ENCODE results near the gene IRX1.

The IRX1 gene

DNA sequence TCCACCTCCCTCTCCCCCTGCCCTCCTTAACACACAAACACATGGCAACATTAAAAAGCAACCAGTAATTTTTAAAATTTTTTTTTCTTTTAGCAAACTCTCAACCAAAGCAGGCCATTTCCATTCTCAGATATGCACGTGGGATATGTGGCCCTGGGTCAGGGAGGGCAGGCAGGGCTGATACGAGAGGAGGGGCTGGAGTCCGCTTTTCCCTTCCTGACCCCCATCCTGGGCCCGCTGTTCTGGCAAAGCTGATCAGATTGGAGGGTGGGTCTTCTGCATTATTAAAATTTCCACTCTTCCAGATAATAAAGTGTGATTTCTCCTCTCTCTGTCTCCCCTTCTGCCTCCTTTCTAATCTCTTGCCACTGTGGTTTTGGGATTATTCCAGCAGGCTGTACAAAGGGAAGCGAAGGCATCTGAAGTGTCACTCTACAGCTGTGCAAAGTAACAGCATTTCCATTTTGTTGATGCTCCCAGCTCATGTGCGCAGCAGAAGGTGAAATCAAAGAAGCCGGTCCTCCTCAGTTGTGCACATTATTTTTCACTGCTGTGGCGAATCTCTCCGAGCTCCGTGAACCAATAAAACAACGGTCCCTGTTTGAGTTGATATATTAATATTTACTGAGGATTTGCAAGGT lies 12.0 kb downstream of the IRX1 start:
- no peak overlapping the region for H3K27ac ChIP-seq (ENCODE audit: low read depth, low read length)
- no CpG with 5 or more reads among the region's 11 CpGs for WGBS (ENCODE audit: extremely low coverage, insufficient coverage, insufficient read length)
- H2AK5ac ChIP-seq (ENCODE audit: low read length), result no peak overlapping the region

DNA sequence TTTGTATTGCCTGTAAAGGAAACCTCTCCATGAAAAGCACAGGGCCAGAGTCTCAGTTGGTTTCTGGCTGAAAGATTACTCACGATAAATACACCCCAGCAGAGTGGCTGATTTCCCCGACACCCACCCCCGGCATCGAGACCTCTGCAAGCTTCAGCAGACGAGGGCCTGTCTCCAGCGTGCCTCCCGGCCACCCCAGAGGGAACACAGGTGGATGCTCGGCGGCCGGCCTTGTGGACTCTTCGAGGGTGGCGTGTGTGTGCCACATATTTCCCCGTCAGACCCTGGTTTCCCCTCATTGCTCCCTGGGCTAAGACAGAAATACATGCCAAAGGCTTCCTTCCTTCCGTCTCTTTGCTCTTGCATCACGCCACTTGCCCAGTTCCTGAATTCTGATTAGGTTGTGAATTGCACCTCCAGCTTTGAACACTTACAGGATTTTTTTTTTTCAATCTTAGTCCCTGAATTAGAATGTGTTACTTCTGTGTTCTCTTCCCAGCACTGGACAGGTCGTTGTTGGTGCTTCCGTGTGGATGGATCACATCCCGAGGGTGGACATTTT lies 13.6 kb downstream of the IRX1 start:
- H3K9ac ChIP-seq (ENCODE audit: low read length), result no peak overlapping the region
- H3K4me1 ChIP-seq (ENCODE audit: control insufficient read depth in 1 of 2, insufficient read depth in 2 of 2, low read length in 2 of 2), result peaks cover 2 to 4% of the 10 kb centered on the region in 2 experiments
- no peak overlapping the region for H2AFZ ChIP-seq (ENCODE audit: insufficient read depth, low read length, poor library complexity)
- H3K79me2 ChIP-seq (ENCODE audit: control insufficient read depth, insufficient read depth, low read length, poor library complexity), result no peaks in the 10 kb centered on the region
- H2BK12ac ChIP-seq (ENCODE audit: low read length), result no peak overlapping the region
- no peak overlapping the region for H4K12ac ChIP-seq (ENCODE audit: low read depth, low read length)
- H2AK5ac ChIP-seq (ENCODE audit: low read length), result no peak overlapping the region
- H4K8ac ChIP-seq (ENCODE audit: low read depth, low read length), result no peak overlapping the region
- H3K27ac ChIP-seq (ENCODE audit: low read depth, low read length), result no peak overlapping the region
- H3K4ac ChIP-seq (ENCODE audit: low read depth, low read length), result no peak overlapping the region
- H3K36me3 ChIP-seq (ENCODE audit: control insufficient read depth in 1 of 2, insufficient read depth in 2 of 2, low read length in 2 of 2), result no peaks in the 10 kb centered on the region
- H3K18ac ChIP-seq (ENCODE audit: low read length), result no peak overlapping the region
- H4K91ac ChIP-seq (ENCODE audit: low read depth, low read length), result no peak overlapping the region
- no peak for DNase-seq
- no peak overlapping the region for H3K23ac ChIP-seq (ENCODE audit: low read length)
- H3K79me1 ChIP-seq (ENCODE audit: low read length), result no peaks in the 10 kb centered on the region
- H3K9me3 ChIP-seq (ENCODE audit: insufficient read depth, low read depth, low read length), result peaks cover 4% of the 10 kb centered on the region
- no peak overlapping the region for H3K4me3 ChIP-seq (ENCODE audit: low read depth, low read length)
- H2BK120ac ChIP-seq (ENCODE audit: insufficient read depth, low read length, poor library complexity), result no peak overlapping the region
- no peak overlapping the region for H3K14ac ChIP-seq (ENCODE audit: low read length)
- no CpG with 5 or more reads among the region's 18 CpGs for WGBS (ENCODE audit: extremely low coverage, insufficient coverage, insufficient read length)
- H3K27me3 ChIP-seq (ENCODE audit: insufficient read depth, low read length), result peaks cover 22% of the 10 kb centered on the region
- no peak overlapping the region for H3K4me2 ChIP-seq (ENCODE audit: low read length)
- no peak overlapping the region for H2BK5ac ChIP-seq (ENCODE audit: low read depth, low read length, poor library complexity)

More for the DNA sequence above, 12.0 kb downstream of the IRX1 start:
- Histone ChIP-seq H3K18ac (ENCODE audit: low read length) (no peak overlapping the region), H4K12ac (ENCODE audit: low read depth, low read length) (no peak overlapping the region), H3K9ac (ENCODE audit: low read length) (no peak overlapping the region), H3K79me2 (ENCODE audit: control insufficient read depth, insufficient read depth, low read length, poor library complexity) (no peaks in the 10 kb centered on the region), H4K8ac (ENCODE audit: low read depth, low read length) (no peak overlapping the region), H3K23ac (ENCODE audit: low read length) (no peak overlapping the region), H2BK12ac (ENCODE audit: low read length) (no peak overlapping the region), H3K4ac (ENCODE audit: low read depth, low read length) (no peak overlapping the region), H3K14ac (ENCODE audit: low read length) (no peak overlapping the region), H2BK5ac (ENCODE audit: low read depth, low read length, poor library complexity) (no peak overlapping the region), H3K36me3 (ENCODE audit: control insufficient read depth in 1 of 2, insufficient read depth in 2 of 2, low read length in 2 of 2) (no peaks in the 10 kb centered on the region), H3K4me1 (ENCODE audit: control insufficient read depth in 1 of 2, insufficient read depth in 2 of 2, low read length in 2 of 2) (peaks cover 3 to 4% of the 10 kb centered on the region in 2 experiments), H4K91ac (ENCODE audit: low read depth, low read length) (no peak overlapping the region), H3K9me3 (ENCODE audit: insufficient read depth, low read depth, low read length) (peaks cover 2% of the 10 kb centered on the region), H3K4me2 (ENCODE audit: low read length) (no peak overlapping the region), H3K79me1 (ENCODE audit: low read length) (no peaks in the 10 kb centered on the region), H2AFZ (ENCODE audit: insufficient read depth, low read length, poor library complexity) (no peak overlapping the region), H3K4me3 (ENCODE audit: low read depth, low read length) (no peak overlapping the region), H3K27me3 (ENCODE audit: insufficient read depth, low read length) (peaks cover 34% of the 10 kb centered on the region), H2BK120ac (ENCODE audit: insufficient read depth, low read length, poor library complexity) (no peak overlapping the region)
- no peak for DNase-seq

DNA sequence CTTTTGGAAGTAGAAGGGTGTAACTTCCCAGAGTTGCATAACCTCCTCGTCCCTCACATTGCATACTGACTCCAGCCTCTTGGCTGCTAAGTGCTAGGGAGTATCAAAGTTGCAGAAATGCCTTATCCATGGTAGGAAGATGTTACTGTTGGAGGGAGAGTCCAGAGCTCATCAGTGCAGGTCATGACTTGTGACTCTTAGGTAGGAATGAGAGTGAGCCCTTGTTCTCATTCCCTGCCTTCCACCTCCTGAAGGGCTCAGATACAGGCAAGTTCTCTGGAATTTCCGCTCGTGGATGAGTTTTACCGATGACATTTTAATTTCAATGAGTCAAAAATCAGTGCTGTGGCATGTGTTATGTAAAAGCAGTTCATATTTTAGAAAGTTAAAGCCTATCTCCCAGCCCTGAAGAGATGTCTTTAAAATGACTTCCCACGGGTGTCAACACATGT lies 17.0 kb downstream of the IRX1 start:
- DNase-seq, result no peak
- no peaks in the 10 kb centered on the region for H3K36me3 ChIP-seq (ENCODE audit: control insufficient read depth in 1 of 2, insufficient read depth in 2 of 2, low read length in 2 of 2)
- no peak overlapping the region for H3K4me3 ChIP-seq (ENCODE audit: low read depth, low read length)
- H3K79me1 ChIP-seq (ENCODE audit: low read length), result no peaks in the 10 kb centered on the region
- peaks cover 4% of the 10 kb centered on the region for H3K9me3 ChIP-seq (ENCODE audit: insufficient read depth, low read depth, low read length)
- no peak overlapping the region for H3K14ac ChIP-seq (ENCODE audit: low read length)
- no peak overlapping the region for H2BK5ac ChIP-seq (ENCODE audit: low read depth, low read length, poor library complexity)
- no peak overlapping the region for H2BK12ac ChIP-seq (ENCODE audit: low read length)
- H3K4ac ChIP-seq (ENCODE audit: low read depth, low read length), result no peak overlapping the region
- no peak overlapping the region for H4K91ac ChIP-seq (ENCODE audit: low read depth, low read length)
- no peak overlapping the region for H2AFZ ChIP-seq (ENCODE audit: insufficient read depth, low read length, poor library complexity)
- H3K27ac ChIP-seq (ENCODE audit: low read depth, low read length), result no peak overlapping the region
- no peak overlapping the region for H3K4me2 ChIP-seq (ENCODE audit: low read length)
- H3K23ac ChIP-seq (ENCODE audit: low read length), result no peak overlapping the region
- H3K4me1 ChIP-seq (ENCODE audit: control insufficient read depth in 1 of 2, insufficient read depth in 2 of 2, low read length in 2 of 2), result no peaks in the 10 kb centered on the region
- no CpG with 5 or more reads among the region's 5 CpGs for WGBS (ENCODE audit: extremely low coverage, insufficient coverage, insufficient read length)
- no peak overlapping the region for H4K12ac ChIP-seq (ENCODE audit: low read depth, low read length)
- no peak overlapping the region for H3K9ac ChIP-seq (ENCODE audit: low read length)
- no peak overlapping the region for H3K18ac ChIP-seq (ENCODE audit: low read length)
- H2AK5ac ChIP-seq (ENCODE audit: low read length), result no peak overlapping the region
- no peaks in the 10 kb centered on the region for H3K79me2 ChIP-seq (ENCODE audit: control insufficient read depth, insufficient read depth, low read length, poor library complexity)
- H3K27me3 ChIP-seq (ENCODE audit: insufficient read depth, low read length), result no peaks in the 10 kb centered on the region
- H4K8ac ChIP-seq (ENCODE audit: low read depth, low read length), result no peak overlapping the region
- no peak overlapping the region for H2BK120ac ChIP-seq (ENCODE audit: insufficient read depth, low read length, poor library complexity)

DNA sequence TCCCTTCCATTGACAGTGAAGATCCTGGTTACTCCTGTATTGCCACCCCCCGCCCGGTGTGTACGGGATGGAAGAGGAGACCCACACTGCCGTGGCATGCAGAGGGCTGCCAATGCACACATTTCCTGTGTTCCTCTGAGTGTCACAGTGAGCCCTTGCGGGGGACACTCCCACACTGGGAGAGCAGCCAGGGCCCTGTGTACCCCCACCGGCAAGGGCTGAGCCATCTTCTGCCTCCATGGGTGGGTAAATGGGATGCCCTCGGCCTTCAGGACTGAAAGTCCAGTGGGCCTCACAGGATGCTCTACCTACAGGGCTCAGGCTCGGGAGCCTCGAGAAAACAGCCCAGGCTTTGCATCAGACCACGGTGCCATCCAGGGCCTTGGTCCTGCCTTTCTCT lies 18.1 kb downstream of the IRX1 start:
- no peak for DNase-seq
- Histone ChIP-seq H4K12ac (ENCODE audit: low read depth, low read length) (no peak overlapping the region), H3K14ac (ENCODE audit: low read length) (no peak overlapping the region), H2BK120ac (ENCODE audit: insufficient read depth, low read length, poor library complexity) (no peak overlapping the region), H3K9ac (ENCODE audit: low read length) (no peak overlapping the region), H3K27me3 (ENCODE audit: insufficient read depth, low read length) (no peaks in the 10 kb centered on the region), H2AK5ac (ENCODE audit: low read length) (no peak overlapping the region), H3K79me1 (ENCODE audit: low read length) (no peaks in the 10 kb centered on the region), H3K4me3 (ENCODE audit: low read depth, low read length) (no peak overlapping the region), H3K4me2 (ENCODE audit: low read length) (no peak overlapping the region), H3K4ac (ENCODE audit: low read depth, low read length) (no peak overlapping the region), H3K9me3 (ENCODE audit: insufficient read depth, low read depth, low read length) (peaks cover 4% of the 10 kb centered on the region), H3K18ac (ENCODE audit: low read length) (no peak overlapping the region), H3K23ac (ENCODE audit: low read length) (no peak overlapping the region), H2AFZ (ENCODE audit: insufficient read depth, low read length, poor library complexity) (no peak overlapping the region), H2BK5ac (ENCODE audit: low read depth, low read length, poor library complexity) (no peak overlapping the region), H3K36me3 (ENCODE audit: control insufficient read depth in 1 of 2, insufficient read depth in 2 of 2, low read length in 2 of 2) (no peaks in the 10 kb centered on the region), H3K79me2 (ENCODE audit: control insufficient read depth, insufficient read depth, low read length, poor library complexity) (no peaks in the 10 kb centered on the region), H2BK12ac (ENCODE audit: low read length) (no peak overlapping the region), H4K91ac (ENCODE audit: low read depth, low read length) (no peak overlapping the region), H3K4me1 (ENCODE audit: control insufficient read depth in 1 of 2, insufficient read depth in 2 of 2, low read length in 2 of 2) (no peaks in the 10 kb centered on the region), H3K27ac (ENCODE audit: low read depth, low read length) (no peak overlapping the region), H4K8ac (ENCODE audit: low read depth, low read length) (no peak overlapping the region)
- no CpG with 5 or more reads among the region's 10 CpGs for WGBS (ENCODE audit: extremely low coverage, insufficient coverage, insufficient read length)
